GM21825 (cell line): ENCODE data around the gene HOXA9.

Experiments used
- ATAC-seq: cut with Tn5 transposase; IDR thresholded peaks from one replicate; pipeline ENCODE4 v1.9.1; 2021; ENCODE audit warnings: mild to moderate bottlenecking, moderate library complexity; ENCODE audit not compliant: unreplicated experiment

The HOXA9 gene

DNA sequence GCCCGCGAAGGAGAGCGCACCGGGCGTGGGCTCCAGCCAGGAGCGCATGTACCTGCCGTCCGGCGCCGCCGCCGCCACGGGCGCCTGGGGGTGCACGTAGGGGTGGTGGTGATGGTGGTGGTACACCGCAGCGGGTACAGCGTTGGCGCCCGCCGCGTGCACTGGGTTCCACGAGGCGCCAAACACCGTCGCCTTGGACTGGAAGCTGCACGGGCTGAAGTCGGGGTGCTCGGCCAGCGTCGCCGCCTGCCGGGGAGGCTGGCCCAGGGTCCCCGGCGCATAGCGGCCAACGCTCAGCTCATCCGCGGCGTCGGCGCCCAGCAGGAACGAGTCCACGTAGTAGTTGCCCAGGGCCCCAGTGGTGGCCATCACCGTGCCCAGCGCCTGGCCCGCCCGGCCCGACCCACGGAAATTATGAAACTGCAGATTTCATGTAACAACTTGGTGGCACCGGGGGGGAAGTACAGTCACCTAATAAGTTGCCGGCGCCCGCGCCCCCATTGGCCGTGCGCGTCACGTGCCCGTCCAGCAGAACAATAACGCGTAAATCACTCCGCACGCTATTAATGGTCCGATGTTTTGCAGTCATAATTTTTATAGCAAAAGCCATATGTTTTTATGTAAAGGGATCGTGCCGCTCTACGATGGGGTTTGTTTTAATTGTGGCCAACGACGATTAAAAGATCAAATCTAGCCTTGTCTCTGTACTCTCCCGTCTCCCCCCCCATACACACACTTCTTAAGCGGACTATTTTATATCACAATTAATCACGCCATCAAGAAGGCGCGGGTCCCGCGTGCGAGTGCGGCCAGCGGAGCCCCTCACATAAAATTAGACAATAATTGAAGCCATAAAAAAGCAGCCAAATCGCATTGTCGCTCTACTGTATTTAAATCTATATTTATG is at the start of gene HOXA9:
TSS of gene HOXA9 (minus strand) at position 449 of the 907 bp plus-strand sequence. CDS start at position 369, 80 bp downstream.
- no peak for ATAC-seq

DNA sequence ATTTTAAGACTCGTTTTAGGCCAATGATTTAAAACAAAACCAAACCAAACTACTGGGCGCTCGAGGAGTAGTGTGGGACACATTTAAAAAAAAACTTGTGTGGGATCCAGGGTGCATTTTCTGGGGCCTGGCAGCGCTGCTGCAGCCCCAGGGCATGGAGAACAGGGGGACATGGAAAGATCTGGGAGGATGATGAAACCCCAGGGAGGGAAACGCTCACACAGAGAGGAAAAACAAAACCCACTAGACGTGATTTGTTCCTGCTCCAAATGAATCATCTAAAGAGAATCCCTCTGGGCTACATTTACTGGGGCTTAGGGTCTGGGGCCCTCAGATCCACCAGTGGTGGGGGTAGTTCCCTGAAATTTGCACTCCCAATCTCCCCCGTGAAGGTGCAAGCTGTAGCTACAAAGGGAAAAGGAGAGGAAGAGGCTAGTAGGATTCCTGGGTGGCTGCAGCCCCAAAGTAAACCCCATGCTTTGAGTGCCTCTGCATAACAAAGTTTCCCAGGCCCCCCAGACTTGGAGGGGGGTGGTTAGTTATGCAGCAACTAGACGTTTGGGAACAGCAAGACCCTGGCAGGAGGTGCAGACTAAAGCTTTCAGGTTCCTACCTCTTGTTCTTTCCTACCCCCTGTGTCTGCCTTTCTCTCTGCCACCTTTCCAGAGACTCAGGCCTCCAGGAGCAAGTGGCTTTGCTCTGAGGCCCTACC is 49.1 kb upstream of the HOXA9 start:
- ATAC-seq: no peak

DNA sequence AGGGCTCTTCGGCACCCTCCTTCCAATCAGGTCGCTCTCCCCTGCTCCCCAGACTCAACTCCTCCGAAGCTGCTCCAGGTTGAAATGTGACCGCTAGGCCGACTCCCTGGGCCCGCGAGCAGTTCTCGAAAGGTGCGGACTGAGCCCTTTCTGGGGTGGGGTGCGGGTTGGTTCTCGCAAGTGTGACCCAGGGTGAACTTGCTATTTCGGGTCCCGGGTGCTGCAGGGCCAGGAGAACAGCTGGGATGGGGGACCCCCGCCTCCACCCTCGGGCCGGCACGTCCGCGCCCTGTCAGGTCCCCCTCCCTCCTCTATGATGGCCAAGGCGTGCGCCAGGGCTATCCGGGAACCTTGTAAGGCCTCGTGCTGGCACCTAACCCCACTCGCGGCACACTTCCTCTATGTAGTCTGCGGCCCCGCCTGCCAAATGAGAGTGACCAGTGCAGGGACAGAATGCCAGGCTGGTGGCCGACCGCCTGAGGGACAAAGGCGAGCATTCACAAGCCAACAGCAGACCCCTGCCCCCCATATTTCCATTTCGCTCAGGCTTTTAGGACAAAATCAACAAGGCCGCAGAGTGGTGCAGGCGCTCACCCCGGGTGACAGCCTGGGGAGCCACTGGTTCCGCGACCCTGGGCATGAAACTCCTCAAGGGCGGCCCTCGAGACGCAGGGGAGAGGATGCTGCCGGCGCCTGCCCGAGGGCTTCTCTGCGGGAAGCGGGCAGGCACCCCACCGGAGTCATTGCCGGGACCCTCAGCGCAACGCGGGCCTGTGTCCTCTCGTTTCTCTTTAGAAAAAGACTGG is 48.3 kb upstream of the HOXA9 start:
- no peak for ATAC-seq

DNA sequence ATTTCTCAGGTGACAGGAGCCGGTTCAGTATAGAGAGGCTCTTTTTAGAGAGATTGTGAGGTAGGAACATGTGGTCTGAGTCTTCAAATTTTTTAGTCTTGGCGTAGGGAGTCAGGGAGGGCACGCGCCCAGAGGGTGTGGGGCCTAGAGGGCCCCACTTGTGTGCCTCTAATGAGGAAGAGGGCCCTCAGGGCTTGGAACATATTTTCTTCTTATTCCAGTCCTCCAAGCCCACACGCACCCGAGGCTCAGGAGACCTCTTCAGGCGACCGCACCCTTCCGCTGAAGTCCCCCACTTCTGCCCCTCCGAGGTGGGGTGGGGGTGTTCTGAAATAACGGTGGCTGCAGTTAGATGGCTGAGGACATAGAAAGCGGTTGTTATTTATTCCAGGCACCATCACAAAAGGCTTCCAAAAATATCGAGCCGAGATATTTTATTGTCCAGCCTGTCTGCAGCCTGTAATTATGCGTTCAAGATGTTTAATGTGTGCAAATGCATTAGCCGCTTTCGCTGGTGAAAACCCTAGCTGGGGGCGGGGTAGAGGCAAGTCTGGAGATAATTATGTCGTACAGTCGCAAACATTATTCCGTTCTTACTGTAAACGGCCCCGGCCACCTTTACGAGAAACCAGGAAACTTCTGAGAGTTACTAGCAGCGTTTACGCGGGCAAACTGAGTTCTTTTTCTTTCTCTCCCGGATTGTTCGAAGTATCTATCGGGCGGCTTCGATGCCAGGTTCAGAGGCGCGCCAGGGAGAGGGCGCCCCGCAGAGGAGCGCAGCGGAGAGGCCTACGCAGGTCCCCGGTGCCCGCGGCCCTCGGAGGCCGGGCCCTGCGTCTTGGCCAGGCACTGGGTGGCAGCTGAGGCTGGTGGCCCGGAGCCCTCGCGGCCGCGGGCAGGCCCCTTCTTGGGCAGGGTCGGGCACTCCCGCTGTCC is 47.4 kb upstream of the HOXA9 start:
- no peak for ATAC-seq

DNA sequence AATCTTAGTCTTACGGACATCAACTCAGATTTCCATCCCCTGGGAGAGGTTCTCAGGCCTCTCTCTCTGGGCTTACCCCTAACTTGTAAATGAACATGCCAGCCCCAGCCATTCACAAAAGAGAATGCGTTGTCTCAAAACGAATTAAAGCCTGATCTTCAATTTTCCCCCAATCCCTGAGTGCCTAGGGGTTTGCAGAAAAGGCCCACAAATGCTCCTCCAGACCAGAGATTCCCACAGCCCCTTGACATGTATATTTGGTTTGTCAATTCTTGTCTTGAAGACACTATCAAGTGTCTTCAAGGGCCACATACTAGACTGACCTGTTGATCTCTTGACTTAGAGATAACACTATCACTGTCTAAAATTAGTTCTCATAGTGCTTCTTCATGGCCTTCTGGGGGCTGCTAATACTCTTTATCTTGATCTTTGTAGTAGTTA is 46.4 kb upstream of the HOXA9 start:
- ATAC-seq: no peak

DNA sequence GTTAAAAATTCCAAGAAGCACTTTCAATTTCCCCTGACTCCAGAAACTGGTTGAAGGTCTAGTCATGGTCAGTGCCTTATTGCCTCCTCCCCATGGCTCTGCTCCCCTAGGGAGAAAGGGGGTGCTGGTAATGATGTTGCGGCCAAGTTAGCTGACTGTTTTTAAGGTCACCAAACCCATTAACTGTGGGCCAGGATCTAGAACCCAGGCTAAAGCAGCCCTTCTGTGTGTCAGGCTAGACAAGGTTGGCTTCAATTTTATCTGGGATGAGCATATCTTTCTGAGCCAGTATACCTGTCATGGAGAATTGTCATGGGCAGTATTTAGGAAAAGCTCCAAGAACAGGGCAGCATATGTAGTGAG is 45.7 kb upstream of the HOXA9 start:
- no peak for ATAC-seq

DNA sequence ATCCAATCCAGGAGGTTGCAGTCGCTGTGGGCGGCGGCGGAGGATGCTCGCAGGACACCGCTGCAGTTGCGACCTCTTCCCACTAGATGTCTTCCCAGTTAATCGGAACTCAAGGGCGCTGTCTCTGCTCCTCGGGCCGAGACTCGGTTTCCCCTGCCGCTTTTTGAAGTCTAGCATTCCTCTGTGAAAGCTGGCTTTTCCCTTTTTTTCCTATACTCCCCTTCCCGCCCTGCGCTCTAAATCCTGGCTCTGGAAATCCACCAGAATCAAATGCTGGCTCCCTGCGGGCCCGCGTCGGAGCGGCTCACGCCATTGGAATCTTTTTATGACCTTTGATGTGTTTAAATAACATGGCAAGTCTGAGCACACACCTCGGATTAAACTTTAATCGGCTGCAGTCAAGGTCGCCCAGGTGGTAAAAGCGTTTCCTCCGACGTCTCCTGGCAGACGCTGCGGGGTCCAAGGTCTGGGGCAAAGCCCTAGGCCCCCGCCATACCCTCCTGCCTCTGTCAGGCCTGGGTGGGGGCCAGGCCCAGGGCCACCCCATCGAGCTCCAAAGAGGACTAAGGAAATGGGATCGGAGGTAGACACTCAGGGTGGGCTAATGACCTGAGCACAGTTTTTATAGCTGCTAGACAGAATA is 45.2 kb upstream of the HOXA9 start:
- ATAC-seq: peak; percentile 52

DNA sequence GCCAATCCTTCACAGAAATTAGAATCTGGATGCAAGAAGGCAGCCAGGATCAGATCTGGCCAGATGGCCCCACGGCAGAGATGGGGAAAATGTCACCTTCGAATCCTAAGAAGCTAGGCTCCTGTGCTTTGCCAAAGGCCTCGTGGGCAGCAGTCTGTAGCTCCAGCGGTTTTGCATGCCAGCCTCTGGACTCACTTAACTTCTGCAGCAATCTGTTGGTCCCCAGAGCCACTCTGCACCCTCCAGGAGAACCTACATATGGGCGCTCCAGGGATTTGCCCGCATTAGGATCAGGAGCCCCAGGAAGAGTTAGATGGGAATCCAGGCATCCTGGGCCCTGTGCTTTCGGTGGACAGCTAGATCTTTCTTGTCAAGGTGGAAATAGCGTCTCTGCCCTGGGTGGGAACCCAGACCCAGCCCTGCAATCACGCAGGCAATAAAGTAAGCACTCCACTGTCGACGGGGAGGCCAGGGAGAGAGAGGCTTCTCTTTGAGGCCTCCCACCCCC is 44.6 kb upstream of the HOXA9 start:
- ATAC-seq: no peak

DNA sequence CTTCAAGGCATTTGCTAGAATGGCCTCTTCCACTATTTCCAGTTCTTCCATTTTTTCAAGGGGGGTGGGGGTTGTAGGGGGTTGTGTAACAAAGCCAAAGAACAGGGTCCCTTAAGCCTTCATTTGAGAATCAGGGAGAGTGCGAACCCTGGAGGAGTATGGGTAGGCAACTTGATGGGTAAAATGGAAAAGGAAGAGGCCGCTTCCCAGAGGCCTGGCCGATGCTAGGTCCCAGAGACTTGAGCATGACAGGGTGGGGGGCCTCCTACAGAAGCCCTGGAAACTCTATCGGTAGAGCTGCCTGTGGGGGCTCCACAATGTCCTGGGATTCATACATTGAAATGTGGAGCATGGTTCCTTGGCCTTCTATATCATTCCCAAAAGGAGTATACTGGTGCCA is 43.7 kb upstream of the HOXA9 start:
- no peak for ATAC-seq

DNA sequence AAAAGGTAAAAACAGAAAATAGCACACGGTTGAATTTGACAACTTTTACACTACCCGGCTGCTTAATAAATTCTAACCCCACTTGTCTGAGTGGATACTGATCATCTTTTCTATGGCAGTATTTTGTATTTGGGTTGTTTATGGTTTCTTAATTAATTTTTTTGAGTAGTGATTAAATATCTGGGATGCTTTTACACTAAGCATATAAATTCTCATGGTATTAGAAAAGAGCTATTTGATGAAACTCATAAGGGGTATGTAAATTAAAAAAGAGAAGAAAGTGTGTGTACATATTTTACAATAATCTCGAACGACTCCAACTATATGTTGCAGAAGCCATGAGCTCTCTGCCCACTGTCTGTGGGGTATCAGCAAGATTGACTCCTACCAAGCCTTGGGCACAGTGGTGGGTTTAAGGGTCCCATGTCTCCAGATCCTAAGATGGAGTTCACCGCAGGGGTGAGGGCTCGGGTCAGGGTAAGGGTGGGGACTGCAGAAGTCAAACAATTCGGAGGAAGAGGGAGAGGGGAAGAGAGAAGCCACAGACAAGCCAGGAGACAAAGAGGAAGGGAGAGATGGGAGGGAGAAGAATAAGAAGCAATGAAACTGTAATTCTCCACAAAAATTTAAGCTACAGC is 42.1 kb upstream of the HOXA9 start:
- no peak for ATAC-seq

DNA sequence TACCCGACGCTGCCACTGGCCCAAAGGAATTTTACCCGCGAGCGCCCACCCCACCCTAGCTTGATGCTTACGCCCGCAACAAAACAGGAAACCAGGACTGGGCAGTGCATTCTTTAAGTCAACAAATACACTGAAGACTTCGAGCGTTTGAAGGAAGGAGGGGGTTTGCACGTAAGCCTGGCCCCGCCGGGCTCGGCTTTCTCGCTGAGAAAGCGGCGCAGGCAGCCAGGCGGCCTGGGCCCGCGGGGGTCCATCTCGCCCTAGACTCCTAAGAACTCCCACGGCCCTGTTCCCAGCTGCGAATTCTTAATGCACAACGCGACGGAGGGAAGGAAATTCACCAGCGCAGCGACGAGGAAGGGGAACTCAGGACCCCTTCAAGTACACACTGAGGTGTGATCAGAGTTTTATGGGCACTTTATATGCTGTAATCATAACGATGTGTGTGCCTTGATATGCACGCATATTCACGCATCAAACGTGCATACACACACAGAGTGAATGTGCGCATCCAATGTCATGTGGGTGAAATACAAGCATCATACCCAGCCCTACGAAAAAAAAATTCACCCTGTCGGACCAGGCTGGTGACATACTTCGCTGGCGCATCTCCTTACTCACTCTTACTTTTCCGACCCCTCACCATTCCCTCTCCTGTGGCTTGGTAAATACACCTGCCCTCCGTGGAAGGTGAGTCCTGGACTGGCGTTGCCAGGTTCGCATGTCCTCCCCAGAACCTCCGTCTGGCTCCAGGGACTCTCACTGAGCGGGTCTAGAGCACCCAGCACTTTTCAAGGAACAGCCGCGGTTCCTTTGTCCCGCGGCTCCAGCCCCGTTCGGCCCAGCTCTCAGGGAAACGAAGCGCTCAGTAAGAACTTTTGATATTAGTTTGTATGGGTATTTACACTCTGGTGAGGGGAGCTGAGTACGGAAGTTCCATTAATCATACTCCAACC is 40.3 kb upstream of the HOXA9 start:
- no peak for ATAC-seq

DNA sequence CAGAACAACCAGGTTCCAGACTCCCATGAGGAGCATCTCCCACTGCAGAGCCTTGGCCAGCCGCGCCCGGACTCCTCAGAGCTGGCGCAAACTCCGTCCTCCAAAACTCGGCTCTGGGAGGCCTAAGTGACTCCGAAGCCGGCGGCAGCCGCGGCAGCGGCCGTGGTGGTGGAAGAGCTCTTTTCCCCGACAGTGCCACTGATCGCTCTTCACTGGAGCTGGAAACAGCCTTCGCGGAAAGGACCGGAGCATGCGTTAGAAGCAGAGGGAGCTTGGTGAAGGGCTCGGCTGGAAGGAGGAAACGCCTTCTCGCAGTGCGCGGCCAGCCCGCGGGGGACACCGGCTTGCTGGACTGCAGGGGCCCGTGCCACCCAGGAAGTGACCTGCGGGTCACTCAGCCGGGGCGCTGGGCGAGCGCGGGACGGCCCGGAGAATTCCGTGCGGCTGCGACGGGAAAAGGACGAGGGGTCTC is 39.5 kb upstream of the HOXA9 start:
- ATAC-seq: no peak

DNA sequence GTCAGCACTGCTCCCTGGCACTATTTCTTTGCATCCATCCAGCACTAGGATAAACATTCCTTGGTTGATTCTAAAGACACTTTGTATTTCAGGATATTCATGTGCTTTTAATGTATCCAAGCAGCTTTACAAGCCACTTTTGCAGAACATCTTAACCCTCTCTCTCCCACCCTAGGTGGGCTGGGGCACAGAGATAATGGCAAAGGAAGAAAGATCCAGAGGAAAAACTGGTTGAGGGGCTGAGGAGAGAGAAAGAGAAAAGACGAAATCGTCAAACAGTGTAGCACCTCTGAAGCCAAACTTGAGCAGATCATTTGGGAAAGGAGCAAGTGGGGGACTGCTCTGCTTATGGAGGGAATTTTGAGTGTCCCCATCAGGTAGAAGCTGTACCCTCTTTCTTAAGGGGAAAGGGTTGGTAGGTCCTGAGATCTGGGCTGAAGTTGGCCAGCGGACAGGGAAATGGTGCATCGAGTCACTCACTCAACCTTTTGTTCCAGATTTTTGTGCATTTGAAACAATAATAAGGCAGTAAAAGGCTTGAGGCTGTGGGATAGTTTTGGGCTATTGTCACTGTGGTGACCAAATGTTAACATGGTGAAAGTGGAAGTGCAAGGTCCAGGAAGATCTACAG is 38.7 kb upstream of the HOXA9 start:
- no peak for ATAC-seq

DNA sequence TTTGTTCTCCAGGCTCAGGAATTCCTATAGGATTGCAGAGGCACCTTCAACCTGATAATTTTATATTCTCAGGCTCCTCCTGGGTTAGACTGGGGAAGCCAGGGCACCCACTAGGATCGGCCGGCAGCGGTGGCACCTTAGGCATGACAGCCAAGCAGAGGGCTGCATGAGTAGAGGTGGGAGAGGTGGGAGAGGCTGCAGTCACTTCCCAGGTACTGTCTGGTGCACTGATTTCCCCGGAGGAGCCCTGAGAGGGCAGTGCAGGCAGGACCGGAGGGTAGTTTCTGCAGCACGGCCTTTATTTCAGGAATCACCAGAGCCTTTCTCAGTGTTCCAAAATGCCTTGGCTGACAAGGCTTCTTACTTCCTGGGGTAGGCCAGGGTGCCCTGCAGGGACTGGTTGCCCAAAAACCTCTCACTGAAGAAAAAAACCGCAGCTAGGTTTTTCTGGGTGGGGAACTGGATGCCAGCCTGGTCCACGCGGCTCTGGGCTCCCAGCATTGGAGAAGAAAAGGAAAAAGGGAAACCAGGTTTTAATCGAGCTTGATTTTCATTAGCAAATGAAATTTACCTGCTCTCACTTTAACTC is 38.1 kb upstream of the HOXA9 start:
- ATAC-seq: no peak

DNA sequence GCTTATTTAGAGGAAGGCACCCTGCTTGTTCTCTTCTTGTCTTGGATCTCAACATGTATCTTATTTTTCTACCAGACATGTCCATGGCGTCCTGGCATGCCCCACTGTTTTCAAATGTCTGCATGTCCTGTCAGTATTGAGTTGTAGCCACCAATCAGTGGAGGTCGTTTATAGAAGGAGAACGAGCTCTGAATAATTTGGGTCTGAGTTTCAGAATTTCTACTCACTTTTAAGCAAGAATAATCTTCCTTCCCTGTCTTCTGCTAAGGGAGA is 37.5 kb upstream of the HOXA9 start:
- no peak for ATAC-seq

DNA sequence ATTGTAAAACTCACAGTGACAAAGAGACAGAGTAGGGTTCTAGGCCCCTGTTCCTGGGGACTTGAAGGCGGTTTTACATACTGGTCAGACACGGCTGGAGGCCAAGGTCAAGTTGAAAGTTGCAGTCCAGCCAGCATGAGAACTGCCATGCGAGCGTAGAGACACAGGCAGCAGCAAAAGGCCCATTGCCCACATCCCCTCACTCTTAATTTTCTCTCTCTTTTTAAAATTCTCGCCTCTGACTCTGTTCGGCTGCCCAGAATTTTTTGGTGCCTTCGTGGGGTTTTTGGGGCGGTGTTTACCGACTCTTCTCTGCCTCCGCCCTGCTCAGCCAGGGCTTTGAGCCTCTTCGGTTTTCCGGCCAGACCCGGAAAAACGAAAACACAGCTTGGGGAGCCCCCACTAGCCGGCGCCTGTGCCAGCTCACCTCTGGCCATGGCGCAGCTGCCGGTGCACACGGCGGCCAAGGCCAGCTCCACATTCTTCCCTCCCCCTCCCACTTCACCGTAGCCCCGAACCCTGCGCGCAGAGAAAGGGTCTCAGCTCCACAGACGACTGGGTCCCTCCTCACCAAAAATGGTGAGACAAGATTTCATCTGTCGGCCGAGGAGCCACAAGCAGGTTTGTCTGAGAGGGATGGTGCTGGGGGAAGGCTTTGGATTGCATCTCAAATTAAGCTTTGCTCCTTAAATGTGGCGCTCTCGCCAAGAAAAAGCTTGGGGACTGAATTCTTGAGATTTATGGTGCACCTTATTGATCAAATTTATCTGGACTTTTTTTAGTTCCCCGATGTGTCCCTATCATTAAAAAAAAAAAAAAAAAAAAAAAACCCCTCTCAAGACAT is 36.9 kb upstream of the HOXA9 start:
- no peak for ATAC-seq
